Epithelial cell of umbilical artery (primary cell): ENCODE data around the gene ZBTB33. TPM values are rescaled to one million over a fixed set of nuclear protein-coding genes. Genes with fewer than 3 reads are reported as not detected.

ENCODE experiments used
- total RNA-seq: library from RNA; depleted of rRNA; stranded (reverse); fragments of >200 nt; gene quantifications from 2 replicates; pipeline ENCODE4 v1.2.3, GENCODE V29; 2014

The ZBTB33 gene, protein sequence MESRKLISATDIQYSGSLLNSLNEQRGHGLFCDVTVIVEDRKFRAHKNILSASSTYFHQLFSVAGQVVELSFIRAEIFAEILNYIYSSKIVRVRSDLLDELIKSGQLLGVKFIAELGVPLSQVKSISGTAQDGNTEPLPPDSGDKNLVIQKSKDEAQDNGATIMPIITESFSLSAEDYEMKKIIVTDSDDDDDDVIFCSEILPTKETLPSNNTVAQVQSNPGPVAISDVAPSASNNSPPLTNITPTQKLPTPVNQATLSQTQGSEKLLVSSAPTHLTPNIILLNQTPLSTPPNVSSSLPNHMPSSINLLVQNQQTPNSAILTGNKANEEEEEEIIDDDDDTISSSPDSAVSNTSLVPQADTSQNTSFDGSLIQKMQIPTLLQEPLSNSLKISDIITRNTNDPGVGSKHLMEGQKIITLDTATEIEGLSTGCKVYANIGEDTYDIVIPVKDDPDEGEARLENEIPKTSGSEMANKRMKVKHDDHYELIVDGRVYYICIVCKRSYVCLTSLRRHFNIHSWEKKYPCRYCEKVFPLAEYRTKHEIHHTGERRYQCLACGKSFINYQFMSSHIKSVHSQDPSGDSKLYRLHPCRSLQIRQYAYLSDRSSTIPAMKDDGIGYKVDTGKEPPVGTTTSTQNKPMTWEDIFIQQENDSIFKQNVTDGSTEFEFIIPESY
- 15.3 and 19.3 TPM in 2 replicates for total RNA-seq

DNA sequence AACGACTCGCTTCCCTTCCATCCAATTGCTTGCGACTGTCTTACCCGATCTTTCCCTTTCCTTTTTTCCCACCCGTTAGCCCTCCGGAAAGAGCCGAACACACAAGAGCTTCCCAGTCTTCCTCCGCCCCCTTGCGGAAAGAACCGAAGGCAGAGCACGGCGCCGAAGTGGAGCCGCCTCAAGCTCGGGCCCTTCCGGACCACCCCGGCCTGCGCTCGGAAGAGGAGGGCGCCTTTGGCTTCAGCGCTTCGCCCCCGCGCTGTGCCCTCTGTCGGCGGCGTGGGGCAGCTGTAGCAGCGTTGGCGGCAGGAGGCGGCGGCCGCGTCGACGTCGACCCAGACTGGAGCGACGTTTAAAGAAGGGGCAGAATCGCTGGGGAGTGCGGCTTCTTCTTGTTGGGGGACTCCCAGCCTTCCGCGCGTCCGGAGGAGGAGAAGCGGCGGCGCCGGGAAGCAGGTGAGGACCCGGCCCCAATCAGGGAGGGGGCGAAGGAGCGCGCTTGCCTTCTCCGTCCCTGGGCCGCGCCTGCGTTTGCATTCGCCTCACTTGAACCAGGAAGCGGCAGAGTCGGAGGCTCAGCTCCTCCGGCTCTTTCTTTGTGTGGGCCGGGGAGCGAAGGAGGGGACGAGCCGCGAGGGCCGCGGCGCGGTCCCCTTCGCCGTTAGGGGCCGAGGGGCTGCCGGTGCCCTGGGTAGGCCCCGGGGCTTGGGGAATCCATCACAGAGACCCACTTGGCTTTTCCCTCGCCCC, at the start of gene ZBTB33:
Gene ZBTB33, plus strand, starts transcription at position 291 of the 750 bp plus-strand sequence. CDS start 2,604 bp downstream, outside the sequence.

Other genes with a start within 250 kb of the ZBTB33 start
- not detected in 2 replicates for gene RHOXF2B, start 173.1 kb upstream of the ZBTB33 start, total RNA-seq
- not detected in 2 replicates for gene RHOXF1, start 134.9 kb upstream of the ZBTB33 start, total RNA-seq
- gene RHOXF2, start 92.2 kb upstream of the ZBTB33 start, total RNA-seq, result not detected in 2 replicates
- gene TMEM255A, start 60.6 kb downstream of the ZBTB33 start, total RNA-seq, result not detected in 2 replicates
- gene ATP1B4, start 111.3 kb downstream of the ZBTB33 start, total RNA-seq, result not detected in 2 replicates
- 108 and 134 TPM in 2 replicates for gene LAMP2, start 218.5 kb downstream of the ZBTB33 start, total RNA-seq